ENCODE results near the gene DMRTB1.

DMRTB1 gene

GRCh38 chr1:53481456-53481855 lies 22.3 kb downstream of the DMRTB1 start:
- Histone ChIP-seq H3F3A (ENCODE audit: control insufficient read depth, insufficient read depth) (no peaks in the 10 kb centered on the region), H3K36me3 (ENCODE audit: control insufficient read depth, low read length) (no peaks in the 10 kb centered on the region), H3K4me1 (ENCODE audit: control insufficient read depth, low read length) (no peaks in the 10 kb centered on the region), H4K20me1 (ENCODE audit: control insufficient read depth, insufficient read depth, low read depth, low read length) (no peaks in the 10 kb centered on the region), H3K27me3 (ENCODE audit: control insufficient read depth, low read length) (no peaks in the 10 kb centered on the region; the same call in 1 of the 2 replicates), H3K9me2 (replicated peaks; ENCODE audit: control insufficient read depth, low read length) (no peaks in the 10 kb centered on the region), H3K27ac (ENCODE audit: low read depth, low read length) (no peak overlapping the region), H3K9me3 (ENCODE audit: control insufficient read depth, insufficient read depth, low read length) (no peaks in the 10 kb centered on the region), H3K4me3 (ENCODE audit: low read length) (no peak overlapping the region), H3K4me2 (ENCODE audit: low read length) (no peak overlapping the region), H3K79me2 (ENCODE audit: control insufficient read depth, low read length) (no peaks in the 10 kb centered on the region)
- TF ChIP-seq CTCF (IDR thresholded peaks at IDR 0.05; ENCODE audit: low read depth, low read length, poor library complexity, severe bottlenecking): no peak
- TF ChIP-seq EZH2phosphoT487 (IDR thresholded peaks at IDR 0.05; ENCODE audit: borderline replicate concordance, low read length): no peak

GRCh38 chr1:53482441-53483153 lies 23.4 kb downstream of the DMRTB1 start:
- Histone ChIP-seq H3K36me3 (ENCODE audit: control insufficient read depth, low read length) (no peaks in the 10 kb centered on the region), H3K4me1 (ENCODE audit: control insufficient read depth, low read length) (no peaks in the 10 kb centered on the region), H3K27me3 (ENCODE audit: control insufficient read depth, low read length) (no peaks in the 10 kb centered on the region; the same call in 1 of the 2 replicates), H3K4me3 (ENCODE audit: low read length) (no peak overlapping the region), H3F3A (ENCODE audit: control insufficient read depth, insufficient read depth) (no peaks in the 10 kb centered on the region), H3K4me2 (ENCODE audit: low read length) (no peak overlapping the region), H3K9me3 (ENCODE audit: control insufficient read depth, insufficient read depth, low read length) (no peaks in the 10 kb centered on the region), H3K79me2 (ENCODE audit: control insufficient read depth, low read length) (no peaks in the 10 kb centered on the region), H3K9me2 (replicated peaks; ENCODE audit: control insufficient read depth, low read length) (no peaks in the 10 kb centered on the region), H4K20me1 (ENCODE audit: control insufficient read depth, insufficient read depth, low read depth, low read length) (no peaks in the 10 kb centered on the region), H3K27ac (ENCODE audit: low read depth, low read length) (no peak overlapping the region)
- TF ChIP-seq EZH2phosphoT487 (IDR thresholded peaks at IDR 0.05; ENCODE audit: borderline replicate concordance, low read length): no peak
- no peak for TF ChIP-seq CTCF (IDR thresholded peaks at IDR 0.05; ENCODE audit: low read depth, low read length, poor library complexity, severe bottlenecking)

GRCh38 chr1:53483170-53483569 lies 24.0 kb downstream of the DMRTB1 start:
- Histone ChIP-seq H3K9me2 (replicated peaks; ENCODE audit: control insufficient read depth, low read length) (no peaks in the 10 kb centered on the region), H3K9me3 (ENCODE audit: control insufficient read depth, insufficient read depth, low read length) (no peaks in the 10 kb centered on the region), H3K4me1 (ENCODE audit: control insufficient read depth, low read length) (no peaks in the 10 kb centered on the region), H3K4me3 (ENCODE audit: low read length) (no peak overlapping the region), H3K36me3 (ENCODE audit: control insufficient read depth, low read length) (no peaks in the 10 kb centered on the region), H3K27me3 (ENCODE audit: control insufficient read depth, low read length) (no peaks in the 10 kb centered on the region; the same call in 1 of the 2 replicates), H3K79me2 (ENCODE audit: control insufficient read depth, low read length) (no peaks in the 10 kb centered on the region), H3K4me2 (ENCODE audit: low read length) (no peak overlapping the region), H3F3A (ENCODE audit: control insufficient read depth, insufficient read depth) (no peaks in the 10 kb centered on the region), H4K20me1 (ENCODE audit: control insufficient read depth, insufficient read depth, low read depth, low read length) (no peaks in the 10 kb centered on the region), H3K27ac (ENCODE audit: low read depth, low read length) (no peak overlapping the region)
- no peak for TF ChIP-seq CTCF (IDR thresholded peaks at IDR 0.05; ENCODE audit: low read depth, low read length, poor library complexity, severe bottlenecking)
- TF ChIP-seq EZH2phosphoT487 (IDR thresholded peaks at IDR 0.05; ENCODE audit: borderline replicate concordance, low read length): no peak
